DOHH2 (cell line): ENCODE data around the gene PTGDS.

Experiments
- H3F3A ChIP-seq: fragments of 200-600 bp; sonication (generic), shearing (Covaris generic); 2 replicates; pipeline ENCODE4 v1.6.0; 2016; ENCODE audit warnings: antibody characterized with exemption, mild to moderate bottlenecking; ENCODE audit not compliant: control insufficient read depth, insufficient read depth
- H3K27ac ChIP-seq: fragments of 200-600 bp; sonication (generic); 2 replicates; pipeline ENCODE4 v1.5.1; 2014; ENCODE audit warnings: low read depth, mild to moderate bottlenecking, low read length, moderate library complexity
- H3K27me3 ChIP-seq: fragments of 200-600 bp; sonication (generic); 2 replicates; pipeline ENCODE4 v1.6.1; 2014; ENCODE audit warnings: mild to moderate bottlenecking, low read length, mixed read lengths; ENCODE audit not compliant: control insufficient read depth
- H3K36me3 ChIP-seq: fragments of 200-600 bp; sonication (generic); 2 replicates; pipeline ENCODE4 v1.6.1; 2014; ENCODE audit warnings: mild to moderate bottlenecking, low read length, moderate library complexity, mixed read lengths; ENCODE audit not compliant: control insufficient read depth
- H3K4me1 ChIP-seq: fragments of 200-600 bp; sonication (generic); 2 replicates; pipeline ENCODE4 v1.6.1; 2014; ENCODE audit warnings: mild to moderate bottlenecking, low read length, mixed read lengths; ENCODE audit not compliant: control insufficient read depth
- H3K4me2 ChIP-seq: fragments of 200-600 bp; sonication (generic); 2 replicates; pipeline ENCODE4 v1.6.0; 2014; ENCODE audit warnings: mild to moderate bottlenecking, low read length, moderate library complexity
- H3K4me3 ChIP-seq: fragments of 200-600 bp; sonication (generic); 2 replicates; pipeline ENCODE4 v1.5.1; 2014; ENCODE audit warnings: mild to moderate bottlenecking, low read length, mixed read lengths
- H3K79me2 ChIP-seq: fragments of 200-600 bp; sonication (generic); 2 replicates; pipeline ENCODE4 v1.6.1; 2014; ENCODE audit warnings: mild to moderate bottlenecking, low read length, mixed read lengths; ENCODE audit not compliant: control insufficient read depth
- H3K9me2 ChIP-seq: fragments of 200-600 bp; sonication (generic); replicated peaks from 2 replicates; pipeline ENCODE4 v1.6.1; 2014; ENCODE audit warnings: mild to moderate bottlenecking, low read length, mixed read lengths; ENCODE audit not compliant: control insufficient read depth
- H3K9me3 ChIP-seq: fragments of 200-600 bp; sonication (generic); 2 replicates; pipeline ENCODE4 v1.6.1; 2014; ENCODE audit warnings: antibody characterized with exemption, low read length, mixed read lengths; ENCODE audit not compliant: control insufficient read depth, insufficient read depth
- H4K20me1 ChIP-seq: fragments of 200-600 bp; sonication (generic); 2 replicates; pipeline ENCODE4 v1.6.0; 2014; ENCODE audit warnings: low read depth, mild to moderate bottlenecking, antibody characterized with exemption, low read length, moderate library complexity; ENCODE audit not compliant: control insufficient read depth, insufficient read depth
- EZH2phosphoT487 ChIP-seq: fragments of 200-600 bp; sonication (generic); IDR thresholded peaks from 2 replicates; pipeline ENCODE4 v1.6.1; 2017; ENCODE audit warnings: borderline replicate concordance, mild to moderate bottlenecking, antibody characterized with exemption, low read length, moderate library complexity, mixed read lengths
- TF ChIP-seq, protein P1 (sequence below): fragments of 200-600 bp; sonication (generic); IDR thresholded peaks from one replicate; pipeline ENCODE4 v1.5.1; 2014; ENCODE audit warnings: antibody characterized with exemption, mild to moderate bottlenecking, low read depth, low read length; ENCODE audit not compliant: poor library complexity, severe bottlenecking

Gene PTGDS

DNA sequence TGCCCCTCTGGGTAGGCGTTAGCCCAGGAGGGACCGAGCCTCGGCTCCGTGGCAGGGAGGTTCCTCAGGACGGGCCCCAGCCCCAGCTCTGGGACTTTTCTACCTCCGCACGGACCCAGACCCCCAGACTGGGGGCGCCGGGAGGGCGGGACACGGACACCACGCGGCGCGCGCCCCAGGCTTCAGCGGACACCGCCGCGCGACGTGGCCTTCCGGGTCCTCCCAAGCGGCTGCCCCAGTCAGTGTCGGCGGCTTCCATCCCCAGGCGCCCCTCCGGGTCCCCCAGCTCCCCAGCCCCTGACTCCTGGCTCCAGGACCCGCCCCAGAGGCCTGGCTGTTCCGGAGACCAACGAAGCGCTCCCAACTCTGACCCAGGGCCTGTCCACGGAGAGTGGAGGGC is 8.5 kb downstream of the PTGDS start:
- no peak overlapping the region for H3K4me3 ChIP-seq
- H3K27ac ChIP-seq, result no peak overlapping the region
- H3F3A ChIP-seq, result no peaks in the 10 kb centered on the region
- H3K4me1 ChIP-seq, result no peaks in the 10 kb centered on the region
- H4K20me1 ChIP-seq, result no peaks in the 10 kb centered on the region
- no peaks in the 10 kb centered on the region for H3K9me2 ChIP-seq
- no peaks in the 10 kb centered on the region for H3K79me2 ChIP-seq
- H3K4me2 ChIP-seq, result no peak overlapping the region
- H3K36me3 ChIP-seq, result no peaks in the 10 kb centered on the region
- no peaks in the 10 kb centered on the region for H3K9me3 ChIP-seq
- peaks cover 40% of the 10 kb centered on the region for H3K27me3 ChIP-seq
- TF ChIP-seq, protein P1, sequence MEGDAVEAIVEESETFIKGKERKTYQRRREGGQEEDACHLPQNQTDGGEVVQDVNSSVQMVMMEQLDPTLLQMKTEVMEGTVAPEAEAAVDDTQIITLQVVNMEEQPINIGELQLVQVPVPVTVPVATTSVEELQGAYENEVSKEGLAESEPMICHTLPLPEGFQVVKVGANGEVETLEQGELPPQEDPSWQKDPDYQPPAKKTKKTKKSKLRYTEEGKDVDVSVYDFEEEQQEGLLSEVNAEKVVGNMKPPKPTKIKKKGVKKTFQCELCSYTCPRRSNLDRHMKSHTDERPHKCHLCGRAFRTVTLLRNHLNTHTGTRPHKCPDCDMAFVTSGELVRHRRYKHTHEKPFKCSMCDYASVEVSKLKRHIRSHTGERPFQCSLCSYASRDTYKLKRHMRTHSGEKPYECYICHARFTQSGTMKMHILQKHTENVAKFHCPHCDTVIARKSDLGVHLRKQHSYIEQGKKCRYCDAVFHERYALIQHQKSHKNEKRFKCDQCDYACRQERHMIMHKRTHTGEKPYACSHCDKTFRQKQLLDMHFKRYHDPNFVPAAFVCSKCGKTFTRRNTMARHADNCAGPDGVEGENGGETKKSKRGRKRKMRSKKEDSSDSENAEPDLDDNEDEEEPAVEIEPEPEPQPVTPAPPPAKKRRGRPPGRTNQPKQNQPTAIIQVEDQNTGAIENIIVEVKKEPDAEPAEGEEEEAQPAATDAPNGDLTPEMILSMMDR, result no peak
- no peak for TF ChIP-seq EZH2phosphoT487

DNA sequence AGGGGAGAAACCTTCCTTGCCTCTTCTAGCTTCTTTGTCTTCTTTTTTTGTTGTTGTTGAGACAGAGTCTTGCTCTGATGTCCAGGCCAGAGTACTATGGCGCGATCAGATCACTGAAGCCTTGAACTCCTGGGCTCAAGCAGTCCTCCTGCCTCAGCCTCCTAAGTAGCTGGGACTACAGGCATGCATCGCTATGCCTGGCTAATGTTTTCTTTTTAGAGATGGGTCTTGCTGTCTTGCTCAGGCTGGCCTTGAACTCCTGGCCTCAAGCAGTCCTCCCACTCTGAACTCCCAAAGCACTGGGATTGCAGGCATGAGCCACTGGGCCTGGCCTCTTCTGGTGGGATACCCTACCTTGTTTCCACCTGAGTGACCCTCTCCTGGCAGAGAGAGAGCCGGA is 11.6 kb downstream of the PTGDS start:
- Histone ChIP-seq H3K9me3 (no peaks in the 10 kb centered on the region), H3K9me2 (no peaks in the 10 kb centered on the region), H3K36me3 (peaks cover 6% of the 10 kb centered on the region), H3K27me3 (peaks cover 35% of the 10 kb centered on the region), H3K27ac (no peak overlapping the region), H3K79me2 (peaks cover 10% of the 10 kb centered on the region), H3K4me1 (peaks cover 11% of the 10 kb centered on the region), H3K4me3 (no peak overlapping the region), H3K4me2 (no peak overlapping the region), H3F3A (no peaks in the 10 kb centered on the region), H4K20me1 (peaks cover 7% of the 10 kb centered on the region; the same call in 1 of the 2 replicates)
- TF ChIP-seq EZH2phosphoT487, result no peak
- TF ChIP-seq, protein P1, result no peak

DNA sequence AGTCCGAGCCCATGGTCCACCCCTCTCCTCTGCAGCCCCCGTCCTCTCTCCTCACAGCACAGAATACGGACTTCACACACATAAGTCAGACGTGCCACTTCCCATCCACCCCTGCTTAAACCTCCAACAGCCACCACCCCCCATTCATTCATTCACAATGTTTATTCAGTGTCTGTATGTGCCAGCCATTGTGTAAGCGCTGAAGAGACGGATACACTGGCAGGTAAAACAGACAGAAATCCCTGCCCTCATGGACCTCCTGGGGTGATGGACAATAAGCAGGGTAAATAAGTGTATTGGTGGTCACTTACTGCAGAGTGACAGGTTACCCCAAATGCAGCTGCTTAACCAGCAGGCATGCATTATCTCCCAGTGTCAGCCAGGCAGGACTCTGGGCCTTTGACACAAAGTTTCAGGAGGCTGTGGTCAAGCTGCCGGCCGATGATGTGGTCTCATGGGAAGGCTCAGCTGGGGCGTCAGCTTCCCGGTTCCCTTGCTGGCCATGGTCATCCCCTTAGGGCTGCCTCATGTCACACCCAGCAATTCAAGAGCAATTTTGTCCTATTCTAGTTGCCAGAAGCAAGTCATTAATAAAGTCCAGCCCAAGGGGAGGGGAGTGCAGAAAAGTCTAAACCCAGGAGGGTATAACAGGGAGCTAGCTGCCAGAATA is 13.1 kb downstream of the PTGDS start:
- peaks cover 8% of the 10 kb centered on the region for H3K36me3 ChIP-seq
- H3K4me2 ChIP-seq, result no peak overlapping the region
- H4K20me1 ChIP-seq, result peaks cover 7% of the 10 kb centered on the region; the same call in 1 of the 2 replicates
- TF ChIP-seq, protein P1, result no peak
- TF ChIP-seq EZH2phosphoT487, result no peak
- no peaks in the 10 kb centered on the region for H3K9me3 ChIP-seq
- no peaks in the 10 kb centered on the region for H3K9me2 ChIP-seq
- H3K27me3 ChIP-seq, result peaks cover 28% of the 10 kb centered on the region
- H3K4me1 ChIP-seq, result peaks cover 11% of the 10 kb centered on the region
- H3K4me3 ChIP-seq, result no peak overlapping the region
- H3K27ac ChIP-seq, result no peak overlapping the region
- peaks cover 10% of the 10 kb centered on the region for H3K79me2 ChIP-seq
- no peaks in the 10 kb centered on the region for H3F3A ChIP-seq
